Stimulated activated CD4-positive, alpha-beta T cell treated with anti-CD3 and anti-CD28 coated beads, Interleukin-15, amount 100 ng/mL, for 48 hours (primary cell): ENCODE results near the gene MAP3K21.

Source experiments
- DNase-seq, 2 donors: peaks; one replicate each; pipeline ENCODE4 v3.0.0-alpha.2; 2020; ENCODE audit warnings: low read depth in 2 of 2

The MAP3K21 gene

DNA sequence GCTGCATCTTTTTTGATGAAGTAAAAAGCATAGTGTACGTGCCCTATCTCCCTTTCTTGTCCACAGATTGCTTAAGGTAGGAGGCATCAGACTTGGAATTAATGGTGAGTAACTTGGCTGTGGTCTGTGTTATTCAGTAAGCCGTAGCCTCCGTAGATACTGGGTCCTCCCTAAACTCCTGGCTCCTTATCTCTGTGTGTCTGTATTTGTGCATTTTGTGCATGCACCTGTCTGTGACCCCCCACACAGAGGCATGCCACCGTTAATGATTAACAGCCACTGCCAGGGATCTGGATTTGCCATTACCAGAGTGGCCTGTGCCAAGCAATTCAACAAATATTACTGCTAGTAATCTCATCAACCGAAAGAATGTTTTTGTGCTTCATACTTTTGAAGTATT, 31.9 kb downstream of the MAP3K21 start:
- DNase-seq: no peak

DNA sequence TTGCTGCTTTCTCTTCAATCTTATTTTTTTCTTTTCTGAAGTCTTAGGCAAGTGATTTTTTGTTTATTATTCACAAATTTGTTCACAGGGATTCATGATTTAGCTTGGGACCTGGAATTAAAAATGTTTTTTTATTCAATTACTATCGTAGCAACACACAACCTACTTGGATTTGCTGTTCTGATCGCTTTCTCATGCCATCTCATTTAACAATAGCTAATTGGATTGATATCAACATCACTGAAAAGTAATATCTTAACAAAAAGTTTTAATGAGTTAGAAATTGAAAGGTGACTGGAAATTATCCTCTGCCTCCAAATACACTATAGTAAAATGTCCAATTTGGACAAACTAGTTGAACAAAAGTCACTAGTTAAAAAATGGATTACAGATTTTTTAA, 32.4 kb downstream of the MAP3K21 start:
- no peak for DNase-seq

DNA sequence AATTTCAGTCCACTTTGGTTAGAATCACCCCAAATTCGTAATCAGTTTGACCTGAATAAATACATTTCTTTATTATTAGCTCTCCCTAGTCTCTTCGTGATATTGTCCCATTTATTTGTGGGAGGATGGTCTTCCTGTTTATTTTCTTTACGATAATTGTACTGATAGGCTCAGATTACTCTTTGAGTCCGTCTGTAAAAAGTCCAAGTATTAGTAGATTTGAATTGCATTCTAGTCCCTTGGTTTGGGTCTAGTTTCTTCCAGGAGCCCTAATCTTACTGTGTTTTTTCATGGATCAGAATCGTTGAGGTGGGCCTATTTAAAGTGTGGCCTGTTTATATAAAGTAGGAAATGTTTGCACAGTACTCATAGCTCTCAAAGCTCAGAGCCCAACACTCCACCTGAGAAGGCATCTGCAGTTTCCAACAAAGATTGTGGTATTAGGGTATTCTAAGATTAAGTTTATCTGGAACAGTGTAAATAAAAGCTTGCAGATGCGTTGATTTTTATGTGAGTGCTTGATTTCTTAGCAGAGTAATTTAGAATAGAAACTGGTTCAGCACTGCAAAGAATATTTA, 33.1 kb downstream of the MAP3K21 start:
- no peak for DNase-seq

DNA sequence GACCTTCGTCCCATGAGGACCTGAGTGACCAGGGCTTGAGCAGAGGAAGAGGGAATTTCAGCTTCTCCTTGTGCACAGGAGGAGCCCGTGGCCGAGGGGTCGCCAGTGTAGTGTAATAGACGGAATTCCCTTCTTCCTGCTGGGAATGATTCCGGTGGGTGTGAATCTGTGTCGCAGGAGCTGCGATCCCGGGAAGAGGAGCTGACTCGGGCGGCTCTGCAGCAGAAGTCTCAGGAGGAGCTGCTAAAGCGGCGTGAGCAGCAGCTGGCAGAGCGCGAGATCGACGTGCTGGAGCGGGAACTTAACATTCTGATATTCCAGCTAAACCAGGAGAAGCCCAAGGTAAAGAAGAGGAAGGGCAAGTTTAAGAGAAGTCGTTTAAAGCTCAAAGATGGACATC, 34.4 kb downstream of the MAP3K21 start:
- DNase-seq: no peak

GRCh38 chr1:233362743-233363142, 35.2 kb downstream of the MAP3K21 start:
- no peak for DNase-seq

DNA sequence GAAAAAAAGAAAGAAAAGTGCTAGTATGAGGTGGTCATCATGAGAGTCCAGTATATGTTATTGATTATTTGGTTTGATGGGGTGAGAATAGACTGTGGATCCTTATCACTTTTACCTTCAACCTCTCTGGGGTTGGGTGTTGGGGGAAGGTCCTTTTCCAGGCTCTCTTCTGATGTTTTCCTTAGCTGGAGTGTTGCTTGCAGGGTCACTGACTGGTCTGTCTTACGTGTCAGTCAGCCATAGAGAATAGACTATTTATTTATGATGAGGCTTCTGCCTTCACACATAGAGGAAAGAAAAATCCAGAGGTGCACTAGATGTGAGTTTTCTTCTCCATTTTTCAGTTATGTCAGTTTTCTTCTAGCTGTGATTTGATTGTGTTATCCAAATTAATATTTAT, 36.5 kb downstream of the MAP3K21 start:
- DNase-seq: no peak

DNA sequence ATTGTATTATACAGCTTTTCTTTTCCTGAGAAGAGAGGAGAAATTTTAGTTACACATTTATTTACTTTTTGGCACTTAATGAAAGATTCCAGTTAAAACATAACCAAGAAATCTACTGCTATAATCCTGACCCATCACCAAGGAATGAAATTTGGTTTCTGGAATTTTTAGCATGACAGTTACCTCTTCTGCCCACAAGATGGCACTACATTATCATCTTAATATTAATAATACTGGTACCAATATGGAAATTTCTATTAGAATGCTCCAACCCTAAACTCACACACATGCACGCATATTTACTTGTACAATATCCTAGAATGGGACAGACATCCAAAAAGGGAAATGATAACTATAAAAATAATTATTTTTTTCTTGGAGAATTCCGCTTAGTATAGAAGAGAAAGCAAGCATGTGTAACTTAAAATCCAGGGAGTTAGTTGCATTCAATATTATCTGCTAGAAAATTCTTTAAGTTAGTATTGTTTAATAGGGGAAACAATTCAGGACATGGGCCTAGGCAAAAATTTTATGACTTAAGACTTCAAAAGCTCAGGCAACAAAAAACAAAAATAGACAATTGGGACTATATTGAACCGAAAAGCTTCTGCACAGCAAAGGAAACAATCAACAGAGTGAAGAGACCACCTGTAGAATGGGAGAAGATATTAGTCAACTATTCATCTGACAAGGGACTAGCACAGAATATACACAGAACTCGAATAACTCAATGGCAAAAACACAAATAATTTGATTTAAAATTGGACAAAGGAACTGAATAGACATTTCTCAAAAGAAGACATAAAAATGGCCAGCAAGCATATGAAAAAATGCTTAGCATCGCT, 37.4 kb downstream of the MAP3K21 start:
- DNase-seq: no peak

DNA sequence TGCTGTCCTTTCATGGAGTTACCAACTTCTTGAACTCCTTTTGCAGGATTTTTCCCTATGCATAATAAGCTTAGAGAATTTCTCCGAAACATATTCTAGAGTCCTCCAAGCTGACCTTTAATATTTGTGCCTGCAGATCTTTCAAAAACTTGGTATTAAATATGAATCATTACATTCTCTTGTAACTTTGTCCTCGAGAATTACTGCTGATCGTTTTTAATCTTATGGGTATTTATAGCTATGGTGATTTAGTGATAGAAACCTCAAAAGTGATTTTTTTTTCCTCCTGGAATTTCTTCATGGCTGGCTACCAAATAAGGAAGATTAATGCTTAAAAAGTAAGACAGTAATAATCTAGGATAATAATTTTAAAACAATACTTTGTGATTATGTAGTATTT, 39.1 kb downstream of the MAP3K21 start:
- no peak for DNase-seq

DNA sequence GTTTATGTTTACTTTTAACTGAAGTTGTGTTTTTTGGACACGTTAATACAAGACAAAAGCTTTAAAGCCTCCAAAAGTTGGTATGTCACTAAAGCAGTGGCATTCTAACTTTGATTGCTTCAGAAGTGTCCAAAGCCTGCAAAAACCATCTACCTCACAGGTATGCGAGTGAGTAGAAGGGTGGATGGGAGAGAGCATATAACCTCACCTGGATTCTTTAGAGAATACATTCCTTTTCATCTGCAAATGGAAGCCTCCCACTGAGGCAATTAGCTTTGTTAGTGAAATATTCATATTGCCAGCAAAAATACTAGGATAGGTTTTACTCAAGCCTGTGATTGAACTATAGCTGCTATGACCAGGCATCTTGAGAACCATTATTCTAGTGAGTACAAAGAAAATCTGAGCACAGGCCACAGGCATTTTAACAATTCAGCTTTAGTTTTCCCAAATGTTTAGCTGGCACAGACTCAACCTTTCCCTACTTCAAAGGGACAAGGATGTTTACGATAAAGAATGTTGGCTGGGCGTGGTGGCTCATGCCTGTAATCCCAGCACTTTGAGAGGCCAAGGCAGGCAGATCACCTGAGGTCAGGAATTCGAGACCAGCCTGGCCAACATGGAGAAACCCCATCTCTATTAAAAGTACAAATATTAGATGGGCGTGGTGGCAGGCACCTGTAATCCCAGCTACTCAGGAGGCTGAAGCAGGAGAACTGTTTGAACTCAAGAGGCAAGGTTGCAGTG, 39.7 kb downstream of the MAP3K21 start:
- DNase-seq: no peak

DNA sequence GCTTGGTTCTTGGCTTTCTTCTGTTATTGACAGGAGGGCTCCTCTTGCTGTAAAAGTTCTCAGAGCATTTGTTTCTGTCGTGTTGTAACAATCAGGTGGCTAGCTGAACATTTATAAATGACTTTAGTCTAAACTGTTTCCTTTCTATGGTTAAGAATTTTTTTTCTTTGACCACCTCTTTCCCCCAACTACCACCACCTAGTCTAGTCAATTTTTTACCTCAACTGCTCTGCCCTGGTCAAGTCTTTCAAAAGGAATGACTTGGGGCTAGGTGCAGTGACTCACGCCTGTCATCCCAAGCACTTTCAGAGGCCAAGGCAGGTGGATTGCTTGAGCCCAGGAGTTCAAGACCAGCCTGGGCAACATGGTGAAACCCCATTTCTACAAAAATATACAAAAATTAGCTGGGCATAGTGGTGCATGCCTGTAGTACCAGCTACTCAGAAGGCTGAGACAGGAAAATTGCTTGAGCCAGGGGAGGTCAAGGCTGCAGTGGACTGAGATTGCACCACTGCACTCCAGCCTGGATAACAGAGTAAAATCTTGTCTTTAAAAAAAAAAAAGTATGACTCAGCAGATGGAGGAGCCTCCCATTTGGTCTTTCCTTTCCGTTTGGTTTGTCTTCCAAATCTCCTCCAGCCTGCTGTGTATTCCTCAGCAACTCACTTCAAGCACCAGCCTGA, 40.7 kb downstream of the MAP3K21 start:
- no peak for DNase-seq

DNA sequence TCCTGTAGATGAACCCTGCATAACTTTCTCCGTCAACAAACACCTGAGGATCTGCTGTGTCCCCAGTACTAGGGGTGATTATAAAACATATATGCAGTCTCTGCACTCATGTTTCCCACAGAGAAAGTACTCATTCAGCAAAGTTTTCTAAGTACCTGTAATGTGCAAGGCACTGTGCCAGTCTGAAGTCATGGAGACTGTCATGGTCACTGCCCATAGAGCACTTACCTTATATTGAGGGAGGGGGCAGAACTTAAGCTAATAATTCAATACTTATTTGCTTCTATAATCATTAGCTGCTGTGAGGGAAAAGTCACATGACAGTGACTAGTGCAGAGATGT, 41.2 kb downstream of the MAP3K21 start:
- DNase-seq: no peak

GRCh38 chr1:233372218-233373120, 44.9 kb downstream of the MAP3K21 start:
- no peak for DNase-seq

GRCh38 chr1:233373226-233373625, 45.7 kb downstream of the MAP3K21 start:
- no peak for DNase-seq

GRCh38 chr1:233375653-233376052, 48.1 kb downstream of the MAP3K21 start:
- no peak for DNase-seq

GRCh38 chr1:233376382-233377110, 49.0 kb downstream of the MAP3K21 start:
- DNase-seq: no peak

- no peak for DNase-seq
These were observed 52.4 kb downstream of the MAP3K21 start for GRCh38 chr1:233379869-233380438.

- DNase-seq: no peak
These were observed 54.3 kb downstream of the MAP3K21 start for GRCh38 chr1:233381806-233382205.

DNA sequence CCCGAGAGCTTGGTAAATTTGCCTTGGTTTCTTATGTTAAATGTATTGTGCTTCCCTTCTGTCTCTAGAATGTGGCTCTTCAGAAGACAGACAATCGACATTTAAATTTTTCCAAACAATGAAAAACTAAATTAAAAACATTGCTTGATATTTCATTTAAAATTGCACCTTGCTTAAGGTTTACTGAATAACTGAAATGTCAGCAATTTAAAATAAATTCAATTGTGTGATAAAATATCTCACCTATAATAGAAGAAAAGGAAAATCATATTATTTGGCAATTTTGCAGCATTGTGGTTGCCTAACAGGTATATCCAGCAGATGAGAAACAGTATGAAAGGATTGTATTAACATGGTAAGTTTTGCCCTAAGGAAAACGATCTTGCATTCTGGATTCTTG, 56.5 kb downstream of the MAP3K21 start:
- DNase-seq: no peak

DNA sequence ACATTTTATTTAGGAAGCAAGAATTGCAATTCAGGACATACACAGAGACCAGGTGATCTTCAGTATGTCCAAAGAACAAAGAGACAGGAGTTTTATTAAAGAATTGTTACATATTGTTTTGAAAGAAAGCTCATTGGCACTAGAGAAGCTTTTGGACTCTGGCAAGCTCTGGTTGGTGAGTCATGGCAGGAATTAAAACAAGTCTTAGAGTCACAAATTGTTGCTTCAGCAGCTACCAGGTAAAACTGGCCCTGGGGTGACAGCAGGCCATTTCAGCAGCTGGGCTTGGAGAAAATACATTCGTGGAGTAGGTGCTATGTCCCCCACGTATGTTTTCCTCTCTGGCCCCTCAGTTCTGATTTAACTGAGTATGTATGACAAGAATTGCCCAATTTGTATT, 58.8 kb downstream of the MAP3K21 start:
- DNase-seq: no peak

DNA sequence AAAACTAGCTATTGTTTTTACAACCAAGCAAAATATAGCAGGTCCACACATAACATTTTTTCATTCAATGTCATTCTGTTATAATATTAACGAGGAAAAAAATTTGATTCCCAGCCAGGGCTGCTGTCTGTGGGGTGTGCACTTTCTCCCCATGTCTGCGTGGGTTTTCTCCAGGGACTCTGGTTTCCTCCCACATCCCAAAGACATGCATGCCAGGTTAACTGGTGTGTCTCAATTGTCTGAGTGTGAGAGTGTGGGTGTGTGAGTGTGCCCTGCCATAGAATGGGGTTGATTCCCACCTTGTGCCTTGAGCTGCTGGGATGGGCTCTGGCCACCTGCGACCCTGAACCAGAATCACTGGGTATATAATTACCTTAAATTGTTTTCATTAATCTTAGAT, 60.1 kb downstream of the MAP3K21 start:
- DNase-seq: no peak
